Measurements from ENCODE around the gene TMEM14B. TPM values are rescaled to one million over a fixed set of nuclear protein-coding genes. Genes with fewer than 3 reads are reported as not detected.
A peak's percentile ranks its signal among the peaks of the same experiment; 100 is the strongest.
"Not testable (repeated sequence)": the region's sequence is repeated elsewhere in the genome, so short reads cannot be mapped to it uniquely, and the experiment has no call there.

TMEM14B gene
- total RNA-seq, 4 donors from 2014 or later, result 35.4 to 77.2 (median 66.2) TPM

DNA sequence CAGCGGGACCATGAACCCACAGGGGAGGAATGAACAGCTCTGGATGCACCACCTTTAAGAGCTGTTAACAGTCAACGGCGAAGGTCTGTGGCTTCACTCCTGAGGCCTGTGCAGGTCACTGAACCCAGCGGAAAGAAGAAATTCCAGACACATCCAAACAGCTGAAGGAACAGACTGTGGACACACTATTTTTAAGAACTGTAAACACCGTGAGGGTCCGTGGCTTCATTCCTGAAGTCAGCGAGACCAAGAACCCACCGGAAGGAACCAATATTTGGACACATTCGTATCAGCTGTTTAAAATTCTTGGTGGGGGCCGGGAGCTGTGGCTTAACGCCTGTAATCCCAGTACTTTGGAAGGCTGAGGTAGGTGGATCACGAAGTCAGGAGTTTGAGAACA lies 5.4 kb upstream of the TMEM14B start:
- no peak overlapping the region for H3K27ac ChIP-seq (replicated peaks in 1 of 4)
- no peaks in the 10 kb centered on the region for H3K9me3 ChIP-seq
- H3K36me3 ChIP-seq, result peaks cover 0 to 30% (median 4%) of the 10 kb centered on the region in 4 donors
- H3K27me3 ChIP-seq, result no peaks in the 10 kb centered on the region
- H3K4me3 ChIP-seq, result no peak overlapping the region
- DNase-seq (ENCODE audit: extremely low spot score), result no peak
- intact Hi-C loops (cut with DNase I), result no loop called here
- H3K4me1 ChIP-seq, result peaks cover 4 to 9% (median 8%) of the 10 kb centered on the region in 4 donors
- TF ChIP-seq EP300 (IDR thresholded peaks at IDR 0.05) (no peak), POLR2AphosphoS5 (IDR thresholded peaks at IDR 0.05) (no peak), POLR2A (IDR thresholded peaks at IDR 0.05; ENCODE audit: low read depth) (no peak)
- TF ChIP-seq, protein P1, sequence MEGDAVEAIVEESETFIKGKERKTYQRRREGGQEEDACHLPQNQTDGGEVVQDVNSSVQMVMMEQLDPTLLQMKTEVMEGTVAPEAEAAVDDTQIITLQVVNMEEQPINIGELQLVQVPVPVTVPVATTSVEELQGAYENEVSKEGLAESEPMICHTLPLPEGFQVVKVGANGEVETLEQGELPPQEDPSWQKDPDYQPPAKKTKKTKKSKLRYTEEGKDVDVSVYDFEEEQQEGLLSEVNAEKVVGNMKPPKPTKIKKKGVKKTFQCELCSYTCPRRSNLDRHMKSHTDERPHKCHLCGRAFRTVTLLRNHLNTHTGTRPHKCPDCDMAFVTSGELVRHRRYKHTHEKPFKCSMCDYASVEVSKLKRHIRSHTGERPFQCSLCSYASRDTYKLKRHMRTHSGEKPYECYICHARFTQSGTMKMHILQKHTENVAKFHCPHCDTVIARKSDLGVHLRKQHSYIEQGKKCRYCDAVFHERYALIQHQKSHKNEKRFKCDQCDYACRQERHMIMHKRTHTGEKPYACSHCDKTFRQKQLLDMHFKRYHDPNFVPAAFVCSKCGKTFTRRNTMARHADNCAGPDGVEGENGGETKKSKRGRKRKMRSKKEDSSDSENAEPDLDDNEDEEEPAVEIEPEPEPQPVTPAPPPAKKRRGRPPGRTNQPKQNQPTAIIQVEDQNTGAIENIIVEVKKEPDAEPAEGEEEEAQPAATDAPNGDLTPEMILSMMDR (IDR thresholded peaks at IDR 0.05), result no peak
- 96% methylated on average over 11 of the region's 12 CpGs for WGBS

DNA sequence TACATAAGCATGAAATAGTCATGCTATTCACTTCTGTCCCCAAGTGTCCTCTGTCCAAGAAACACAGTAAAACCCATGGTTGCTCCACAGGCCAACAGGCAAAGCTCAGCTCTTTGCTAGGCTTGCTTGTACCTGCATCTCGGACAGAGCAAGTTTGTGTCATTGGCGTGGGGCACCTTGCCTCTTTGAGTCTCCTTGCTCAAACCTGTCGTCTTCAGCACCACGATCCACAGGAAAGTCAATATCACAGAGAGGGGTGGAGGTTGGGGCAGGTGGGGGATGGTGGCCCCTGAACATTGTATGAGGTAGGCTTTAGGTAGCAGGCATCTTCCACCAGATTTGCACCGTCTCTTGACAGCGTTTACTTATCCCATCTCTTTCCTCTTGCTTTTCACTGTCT lies 4.1 kb upstream of the TMEM14B start:
- Histone ChIP-seq H3K4me3 (no peak overlapping the region), H3K36me3 (peaks cover 0 to 30% (median 4%) of the 10 kb centered on the region in 4 donors), H3K9me3 (no peaks in the 10 kb centered on the region), H3K27ac (replicated peaks in 1 of 4) (no peak overlapping the region), H3K27me3 (no peaks in the 10 kb centered on the region), H3K4me1 (peaks cover 8 to 14% (median 12%) of the 10 kb centered on the region in 4 donors)
- DNase-seq (ENCODE audit: extremely low spot score), result no peak
- 80% methylated on average over 6 of the region's 6 CpGs for WGBS
- no peak for TF ChIP-seq POLR2AphosphoS5 (IDR thresholded peaks at IDR 0.05)
- TF ChIP-seq EP300 (IDR thresholded peaks at IDR 0.05), result no peak
- TF ChIP-seq, protein P1 (IDR thresholded peaks at IDR 0.05), result no peak
- no peak for TF ChIP-seq POLR2A (IDR thresholded peaks at IDR 0.05; ENCODE audit: low read depth)
- intact Hi-C loops (cut with DNase I), result no loop called here

DNA sequence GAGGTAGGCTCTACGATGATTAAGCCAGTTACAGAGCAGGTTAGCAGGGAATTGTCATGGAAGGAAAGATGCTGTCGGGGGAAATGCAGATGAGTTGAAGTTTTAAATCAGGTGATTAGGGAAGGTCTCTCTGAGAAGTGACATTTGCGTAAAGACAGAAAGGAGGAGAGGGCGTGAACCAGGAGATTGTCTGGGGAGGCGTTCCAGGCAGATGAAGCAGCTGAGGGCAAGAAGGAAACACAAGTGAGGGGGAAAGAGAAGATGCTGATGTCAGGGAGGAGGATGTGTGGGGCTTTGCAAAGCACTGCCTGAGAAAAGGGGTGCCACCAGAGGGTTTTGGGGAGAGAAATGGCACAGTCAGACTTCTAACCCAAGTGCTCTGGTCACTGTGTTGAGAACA lies 2.5 kb upstream of the TMEM14B start:
- no peak overlapping the region for H3K4me3 ChIP-seq
- no peak for TF ChIP-seq POLR2AphosphoS5 (IDR thresholded peaks at IDR 0.05)
- TF ChIP-seq POLR2A (IDR thresholded peaks at IDR 0.05; ENCODE audit: low read depth), result no peak
- TF ChIP-seq, protein P1 (IDR thresholded peaks at IDR 0.05), result no peak
- no peak for TF ChIP-seq EP300 (IDR thresholded peaks at IDR 0.05)
- H3K4me1 ChIP-seq, result peaks cover 24 to 30% (median 28%) of the 10 kb centered on the region in 4 donors
- intact Hi-C loops (cut with DNase I), result no loop called here
- H3K27me3 ChIP-seq, result no peaks in the 10 kb centered on the region
- H3K9me3 ChIP-seq, result no peaks in the 10 kb centered on the region
- no peak for DNase-seq (ENCODE audit: extremely low spot score)
- 86% methylated on average over 5 of the region's 5 CpGs for WGBS
- no peak overlapping the region for H3K27ac ChIP-seq (replicated peaks in 1 of 4)
- peaks cover 0 to 33% (median 10%) of the 10 kb centered on the region in 4 donors for H3K36me3 ChIP-seq

DNA sequence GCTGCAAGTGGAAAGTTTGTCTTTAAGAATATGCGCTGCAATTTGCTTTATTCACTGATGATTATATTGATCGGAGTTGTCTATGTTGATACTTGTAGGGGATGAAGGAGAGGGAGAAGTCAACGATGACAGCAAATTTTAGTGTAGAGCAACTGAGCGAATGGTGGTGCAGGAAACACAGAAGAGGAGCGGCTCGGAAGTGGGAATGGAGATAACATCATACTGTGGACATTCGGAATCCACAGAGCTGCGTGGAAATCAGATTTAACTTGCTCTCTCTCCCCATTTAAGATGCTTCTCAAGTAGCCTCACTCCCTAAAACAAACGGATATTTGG lies 722 bp upstream of the TMEM14B start:
- Histone ChIP-seq H3K4me3 (peak overlapping the region; percentile 69 to 86 (median 70)), H3K9me3 (no peaks in the 10 kb centered on the region), H3K36me3 (peaks cover 0 to 40% (median 24%) of the 10 kb centered on the region in 4 donors), H3K27me3 (no peaks in the 10 kb centered on the region), H3K4me1 (peaks cover 29 to 41% (median 34%) of the 10 kb centered on the region in 4 donors), H3K27ac (replicated peaks in 1 of 4) (peak overlapping the region; percentile 81 to 88 (median 83))
- intact Hi-C loops (cut with DNase I), result loop anchor here (2.0 kb wide), 1 partner anchor 24 kb away; the partner anchor contains the start of gene TMEM14C
- 38% methylated on average over 9 of the region's 9 CpGs for WGBS
- no peak for DNase-seq (ENCODE audit: extremely low spot score)
- no peak for TF ChIP-seq POLR2A (IDR thresholded peaks at IDR 0.05; ENCODE audit: low read depth)

DNA sequence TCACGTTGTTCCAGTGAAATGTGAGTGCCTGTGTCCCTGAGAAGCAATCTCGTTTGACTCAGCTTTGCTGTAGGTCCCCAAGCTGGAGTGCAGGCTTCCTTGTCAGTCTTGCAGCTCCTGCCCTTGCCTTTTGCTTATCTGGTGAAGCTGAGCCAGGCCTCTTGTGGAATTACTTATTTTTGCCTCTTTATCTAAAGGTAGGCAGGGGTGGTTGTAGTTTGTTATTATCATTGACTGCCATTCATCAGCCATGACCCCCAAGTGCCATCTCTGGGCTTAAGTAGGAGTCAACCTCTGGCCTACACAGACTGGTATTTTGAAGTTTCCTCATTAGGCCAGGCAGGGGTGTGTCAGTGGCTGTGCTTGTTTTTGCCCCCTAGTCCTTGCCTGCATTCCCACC lies 2.1 kb downstream of the TMEM14B start:
- no peak for DNase-seq (ENCODE audit: extremely low spot score)

DNA sequence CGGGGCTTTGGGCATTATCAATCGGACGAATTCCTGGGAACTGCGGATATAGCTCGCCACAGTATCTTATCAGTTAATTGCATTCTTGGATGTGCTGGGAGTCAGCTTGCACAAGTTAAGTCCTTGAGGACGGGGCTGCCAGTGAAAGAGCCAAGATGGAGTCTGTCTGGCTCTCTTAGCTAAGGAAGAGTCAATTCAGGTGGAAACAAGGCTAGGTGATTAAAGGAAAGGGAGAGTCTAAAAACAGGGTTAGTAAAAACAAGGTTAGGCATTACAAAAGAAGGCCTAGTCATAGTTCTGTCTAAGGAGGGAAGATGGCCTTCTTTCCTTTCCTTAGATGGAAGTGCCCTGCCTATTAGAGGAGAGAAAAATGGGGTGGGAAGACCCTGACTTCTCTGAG lies 3.0 kb downstream of the TMEM14B start:
- H3K4me3 ChIP-seq; intact Hi-C loops (cut with DNase I); H3K27ac ChIP-seq (replicated peaks in 1 of 4); DNase-seq (ENCODE audit: extremely low spot score); H3K27me3 ChIP-seq; H3K9me3 ChIP-seq: not testable (repeated sequence)
- peaks cover 18 to 60% (median 52%) of the 10 kb centered on the region in 4 donors for H3K36me3 ChIP-seq
- 77% methylated on average over 6 of the region's 6 CpGs for WGBS
- peaks cover 29 to 41% (median 34%) of the 10 kb centered on the region in 4 donors for H3K4me1 ChIP-seq

More for the DNA sequence above, 2.1 kb downstream of the TMEM14B start:
- Histone ChIP-seq H3K36me3 (peaks cover 10 to 52% (median 46%) of the 10 kb centered on the region in 4 donors), H3K27ac (replicated peaks in 1 of 4) (no peak overlapping the region), H3K4me1 (peaks cover 29 to 41% (median 34%) of the 10 kb centered on the region in 4 donors), H3K9me3 (no peaks in the 10 kb centered on the region), H3K27me3 (no peaks in the 10 kb centered on the region), H3K4me3 (no peak overlapping the region)
- WGBS, result 39% methylated on average over 2 of the region's 2 CpGs
- intact Hi-C loops (cut with DNase I), result loop anchor here (2.0 kb wide), 1 partner anchor 55 kb away; the partner anchor contains the start of genes C6orf52 and PAK1IP1
- TF ChIP-seq EP300 (IDR thresholded peaks at IDR 0.05), result no peak
- TF ChIP-seq POLR2A (IDR thresholded peaks at IDR 0.05; ENCODE audit: low read depth), result no peak
- TF ChIP-seq POLR2AphosphoS5 (IDR thresholded peaks at IDR 0.05), result no peak
- TF ChIP-seq, protein P1 (IDR thresholded peaks at IDR 0.05), result no peak

DNA sequence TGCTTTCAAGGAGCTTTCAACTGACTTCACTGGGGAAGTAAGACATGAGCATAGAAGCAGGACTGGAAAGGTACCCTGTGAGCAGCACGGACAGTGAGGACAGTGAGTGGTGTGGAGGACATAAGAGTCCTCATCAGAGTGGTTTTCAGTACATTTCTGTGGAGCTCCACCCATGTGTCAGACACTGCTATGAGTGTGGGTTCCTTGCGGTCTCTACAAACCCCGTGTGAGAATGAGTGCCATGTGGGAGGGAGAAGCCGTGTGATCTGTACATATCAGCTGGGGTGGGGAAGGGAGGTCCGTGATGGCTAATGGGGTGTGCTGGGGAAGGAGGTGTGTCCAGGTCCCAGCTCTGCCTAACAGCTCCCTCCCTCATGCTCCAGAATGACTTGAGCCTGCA lies 4.2 kb downstream of the TMEM14B start:
- H3K27ac ChIP-seq (replicated peaks in 1 of 4); H3K9me3 ChIP-seq; intact Hi-C loops (cut with DNase I); H3K27me3 ChIP-seq; DNase-seq (ENCODE audit: extremely low spot score); H3K4me3 ChIP-seq: not testable (repeated sequence)
- 80% methylated on average over 5 of the region's 5 CpGs for WGBS
- peaks cover 21 to 70% (median 61%) of the 10 kb centered on the region in 4 donors for H3K36me3 ChIP-seq
- H3K4me1 ChIP-seq, result peaks cover 28 to 37% (median 32%) of the 10 kb centered on the region in 4 donors

Measured in esophagus muscularis mucosa (tissue), 4 donors.